Liver (tissue), 5 donors: ENCODE data around the gene CAPN7. TPM values are rescaled to one million over a fixed set of nuclear protein-coding genes. Genes with fewer than 3 reads are reported as not detected.

Experiments used
- ATF3 ChIP-seq: IDR thresholded peaks from 2 replicates; pipeline ENCODE4 v1.6.1; 2016; ENCODE audit warnings: antibody characterized with exemption
- GABPA ChIP-seq, 2 donors: IDR thresholded peaks in 1 of 2; conservative IDR thresholded peaks in 1 of 2; 2 replicates each; pipeline ENCODE4 v1.6.1; 2016; ENCODE audit warnings: antibody characterized with exemption in 2 of 2, mild to moderate bottlenecking in 1 of 2, moderate library complexity in 1 of 2
- JUND ChIP-seq, 2 donors: IDR thresholded peaks; 2 replicates each; pipeline ENCODE4 v1.6.1; 2016; ENCODE audit warnings: antibody characterized with exemption in 2 of 2
- REST ChIP-seq: IDR thresholded peaks from 2 replicates; pipeline ENCODE4 v1.6.1; 2016; ENCODE audit warnings: antibody characterized with exemption, mild to moderate bottlenecking
- SP1 ChIP-seq: IDR thresholded peaks from 2 replicates; pipeline ENCODE4 v1.6.1; 2018; ENCODE audit warnings: antibody characterized with exemption, mild to moderate bottlenecking
- YY1 ChIP-seq: IDR thresholded peaks from 2 replicates; pipeline ENCODE4 v1.6.1; 2016; ENCODE audit warnings: antibody characterized with exemption, mild to moderate bottlenecking
- polyA plus RNA-seq, 2 donors: library from polyadenylated mRNA; stranded (reverse) in 1 of 2; unstranded in 1 of 2; fragments of 200-250 nt in 1 of 2; fragments of >200 nt in 1 of 2; fragmentation: Nextera tagmentation in 1 of 2; extraction: Ambion mirVana in 1 of 2; gene quantifications; one replicate each; pipeline versions ENCODE4 v1.2.1 to v1.2.3, GENCODE V29; 2013 to 2015
- total RNA-seq, 2 donors: library from RNA; depleted of rRNA; stranded (reverse); fragments of >200 nt; gene quantifications; one replicate each; pipeline ENCODE4 v1.2.3, GENCODE V29; 2014
- donor health status: healthy.
- donor health status: healthy.
- donor health status: healthy.

The CAPN7 gene
- total and polyA plus RNA-seq, 4 donors = 9.5 to 41.9 (median 17.9) TPM

GRCh38 chr3:15301761-15302160, 95.7 kb downstream of the CAPN7 start (continued):
- TF ChIP-seq REST (no peak), SP1 (no peak), GABPA (IDR thresholded peaks at IDR 0.05 in 1 of 2, conservative IDR thresholded peaks at IDR 0.05 in 1 of 2) (no peak), YY1 (no peak), JUND (IDR thresholded peaks at IDR 0.05) (no peak), ATF3 (no peak)

Other genes starting within 250 kb of the CAPN7 start
- gene MRPS25, start 140.9 kb upstream of the CAPN7 start, total RNA-seq = 10 to 100 TPM; 12.6 to 33.2 TPM
- gene MRPS25, start 140.9 kb upstream of the CAPN7 start, polyA plus RNA-seq = 10 to 100 TPM; 52.6 to 55.1 TPM
- 10 to 100 TPM; 13.9 to 18.3 TPM for gene RBSN, start 107.1 kb upstream of the CAPN7 start, total RNA-seq
- gene RBSN, start 107.1 kb upstream of the CAPN7 start, polyA plus RNA-seq = 1 to 10 TPM; 5.6 to 10.0 TPM
- 10 to 100 TPM in 1 of 2 donors, 1 to 10 TPM in 1; 9.9 to 17.9 TPM for gene SH3BP5, start 126.3 kb downstream of the CAPN7 start, total RNA-seq
- 10 to 100 TPM in 1 of 2 donors, 1 to 10 TPM in 1; 3.5 to 13.7 TPM for gene SH3BP5, start 126.3 kb downstream of the CAPN7 start, polyA plus RNA-seq
- gene METTL6, start 221.3 kb downstream of the CAPN7 start, total RNA-seq = 1 to 10 TPM; 8.7 to 9.1 TPM
- 1 to 10 TPM; 2.0 to 3.1 TPM for gene METTL6, start 221.3 kb downstream of the CAPN7 start, polyA plus RNA-seq
- gene EAF1, start 221.4 kb downstream of the CAPN7 start, total RNA-seq = 10 to 100 TPM; 12.6 to 15.0 TPM
- gene EAF1, start 221.4 kb downstream of the CAPN7 start, polyA plus RNA-seq = 10 to 100 TPM in 1 of 2 donors, 1 to 10 TPM in 1; 4.6 to 10.2 TPM